Liver (tissue), 3 donors: ENCODE measurements around the gene SORBS2.

Experiments
- FOXA1 ChIP-seq: IDR thresholded peaks from 2 replicates; pipeline ENCODE4 v1.6.1; 2016; ENCODE audit warnings: antibody characterized with exemption
- GABPA ChIP-seq, 2 donors: IDR thresholded peaks in 1 of 2; conservative IDR thresholded peaks in 1 of 2; 2 replicates each; pipeline ENCODE4 v1.6.1; 2016; ENCODE audit warnings: antibody characterized with exemption in 2 of 2, mild to moderate bottlenecking in 1 of 2, moderate library complexity in 1 of 2
- HNF4A ChIP-seq, 2 donors: conservative IDR thresholded peaks; 2 replicates each; pipeline ENCODE4 v1.6.1; 2016; ENCODE audit warnings: antibody characterized with exemption in 2 of 2, mild to moderate bottlenecking in 2 of 2
- HNF4G ChIP-seq: IDR thresholded peaks from 2 replicates; pipeline ENCODE4 v1.6.1; 2016; ENCODE audit warnings: antibody characterized with exemption
- JUND ChIP-seq, 2 donors: IDR thresholded peaks; 2 replicates each; pipeline ENCODE4 v1.6.1; 2016; ENCODE audit warnings: antibody characterized with exemption in 2 of 2
- RXRA ChIP-seq, 2 donors: IDR thresholded peaks; 2 replicates each; pipeline ENCODE4 v1.6.1; 2017 to 2018; ENCODE audit warnings: antibody characterized with exemption in 2 of 2, mild to moderate bottlenecking in 1 of 2
- TAF1 ChIP-seq: conservative IDR thresholded peaks from 2 replicates; pipeline ENCODE4 v1.6.1; 2016; ENCODE audit warnings: antibody characterized with exemption, mild to moderate bottlenecking
- TF ChIP-seq, protein P1 (sequence below): fragments of 150-350 bp; IDR thresholded peaks from 2 replicates; pipeline ENCODE4 v1.5.1; 2017; ENCODE audit warnings: improper control_type of control experiment, low read depth, low read length; ENCODE audit not compliant: missing input control
- TF ChIP-seq, protein P2 (sequence below): IDR thresholded peaks from 2 replicates; pipeline ENCODE4 v1.6.1; 2016; ENCODE audit warnings: antibody characterized with exemption, mild to moderate bottlenecking
- TF ChIP-seq, protein P3 (sequence below): IDR thresholded peaks from 2 replicates; pipeline ENCODE4 v1.6.1; 2016; ENCODE audit warnings: antibody characterized with exemption
- TF ChIP-seq, protein P4 (sequence below): IDR thresholded peaks from 2 replicates; pipeline ENCODE4 v1.6.1; 2016; ENCODE audit warnings: antibody characterized with exemption
- donor health status: healthy.
- donor health status: healthy.

DNA sequence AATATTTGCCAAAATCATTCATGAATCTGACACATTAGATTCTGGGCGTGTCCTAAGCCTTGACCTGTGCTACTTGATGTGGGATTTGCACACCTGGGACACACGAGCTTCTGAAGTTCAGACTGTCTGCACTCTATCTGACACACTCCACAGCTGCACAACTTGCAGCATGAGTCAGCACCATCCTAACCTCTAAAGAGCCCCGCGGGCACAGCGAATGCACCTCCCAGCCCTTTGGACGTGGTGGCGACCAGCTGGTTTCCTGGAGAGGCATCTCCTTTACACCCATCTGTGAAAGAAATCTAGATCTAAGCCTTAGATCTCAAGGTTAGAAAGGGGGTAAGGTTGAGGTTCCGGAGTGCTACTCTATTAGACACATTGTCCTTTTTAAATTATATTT, 69.2 kb downstream of the SORBS2 start:
- TF ChIP-seq, protein P1, sequence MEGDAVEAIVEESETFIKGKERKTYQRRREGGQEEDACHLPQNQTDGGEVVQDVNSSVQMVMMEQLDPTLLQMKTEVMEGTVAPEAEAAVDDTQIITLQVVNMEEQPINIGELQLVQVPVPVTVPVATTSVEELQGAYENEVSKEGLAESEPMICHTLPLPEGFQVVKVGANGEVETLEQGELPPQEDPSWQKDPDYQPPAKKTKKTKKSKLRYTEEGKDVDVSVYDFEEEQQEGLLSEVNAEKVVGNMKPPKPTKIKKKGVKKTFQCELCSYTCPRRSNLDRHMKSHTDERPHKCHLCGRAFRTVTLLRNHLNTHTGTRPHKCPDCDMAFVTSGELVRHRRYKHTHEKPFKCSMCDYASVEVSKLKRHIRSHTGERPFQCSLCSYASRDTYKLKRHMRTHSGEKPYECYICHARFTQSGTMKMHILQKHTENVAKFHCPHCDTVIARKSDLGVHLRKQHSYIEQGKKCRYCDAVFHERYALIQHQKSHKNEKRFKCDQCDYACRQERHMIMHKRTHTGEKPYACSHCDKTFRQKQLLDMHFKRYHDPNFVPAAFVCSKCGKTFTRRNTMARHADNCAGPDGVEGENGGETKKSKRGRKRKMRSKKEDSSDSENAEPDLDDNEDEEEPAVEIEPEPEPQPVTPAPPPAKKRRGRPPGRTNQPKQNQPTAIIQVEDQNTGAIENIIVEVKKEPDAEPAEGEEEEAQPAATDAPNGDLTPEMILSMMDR = no peak
- TF ChIP-seq FOXA1 = no peak
- TF ChIP-seq, protein P2, sequence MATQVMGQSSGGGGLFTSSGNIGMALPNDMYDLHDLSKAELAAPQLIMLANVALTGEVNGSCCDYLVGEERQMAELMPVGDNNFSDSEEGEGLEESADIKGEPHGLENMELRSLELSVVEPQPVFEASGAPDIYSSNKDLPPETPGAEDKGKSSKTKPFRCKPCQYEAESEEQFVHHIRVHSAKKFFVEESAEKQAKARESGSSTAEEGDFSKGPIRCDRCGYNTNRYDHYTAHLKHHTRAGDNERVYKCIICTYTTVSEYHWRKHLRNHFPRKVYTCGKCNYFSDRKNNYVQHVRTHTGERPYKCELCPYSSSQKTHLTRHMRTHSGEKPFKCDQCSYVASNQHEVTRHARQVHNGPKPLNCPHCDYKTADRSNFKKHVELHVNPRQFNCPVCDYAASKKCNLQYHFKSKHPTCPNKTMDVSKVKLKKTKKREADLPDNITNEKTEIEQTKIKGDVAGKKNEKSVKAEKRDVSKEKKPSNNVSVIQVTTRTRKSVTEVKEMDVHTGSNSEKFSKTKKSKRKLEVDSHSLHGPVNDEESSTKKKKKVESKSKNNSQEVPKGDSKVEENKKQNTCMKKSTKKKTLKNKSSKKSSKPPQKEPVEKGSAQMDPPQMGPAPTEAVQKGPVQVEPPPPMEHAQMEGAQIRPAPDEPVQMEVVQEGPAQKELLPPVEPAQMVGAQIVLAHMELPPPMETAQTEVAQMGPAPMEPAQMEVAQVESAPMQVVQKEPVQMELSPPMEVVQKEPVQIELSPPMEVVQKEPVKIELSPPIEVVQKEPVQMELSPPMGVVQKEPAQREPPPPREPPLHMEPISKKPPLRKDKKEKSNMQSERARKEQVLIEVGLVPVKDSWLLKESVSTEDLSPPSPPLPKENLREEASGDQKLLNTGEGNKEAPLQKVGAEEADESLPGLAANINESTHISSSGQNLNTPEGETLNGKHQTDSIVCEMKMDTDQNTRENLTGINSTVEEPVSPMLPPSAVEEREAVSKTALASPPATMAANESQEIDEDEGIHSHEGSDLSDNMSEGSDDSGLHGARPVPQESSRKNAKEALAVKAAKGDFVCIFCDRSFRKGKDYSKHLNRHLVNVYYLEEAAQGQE = no peak
- TF ChIP-seq, protein P3, sequence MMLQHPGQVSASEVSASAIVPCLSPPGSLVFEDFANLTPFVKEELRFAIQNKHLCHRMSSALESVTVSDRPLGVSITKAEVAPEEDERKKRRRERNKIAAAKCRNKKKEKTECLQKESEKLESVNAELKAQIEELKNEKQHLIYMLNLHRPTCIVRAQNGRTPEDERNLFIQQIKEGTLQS = peak; percentile 30
- TF ChIP-seq TAF1 = no peak
- TF ChIP-seq, protein P4, sequence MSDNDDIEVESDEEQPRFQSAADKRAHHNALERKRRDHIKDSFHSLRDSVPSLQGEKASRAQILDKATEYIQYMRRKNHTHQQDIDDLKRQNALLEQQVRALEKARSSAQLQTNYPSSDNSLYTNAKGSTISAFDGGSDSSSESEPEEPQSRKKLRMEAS = no peak
- no peak for TF ChIP-seq GABPA (IDR thresholded peaks at IDR 0.05 in 1 of 2, conservative IDR thresholded peaks at IDR 0.05 in 1 of 2)
- TF ChIP-seq HNF4A (conservative IDR thresholded peaks at IDR 0.05) = peak in 1 of 2 donors; percentile 37
- peak in 1 of 2 donors; percentile 25 for TF ChIP-seq JUND (IDR thresholded peaks at IDR 0.05)
- no peak for TF ChIP-seq HNF4G
- TF ChIP-seq RXRA (IDR thresholded peaks at IDR 0.05) = peak in 1 of 2 donors; percentile 51
